Fibroblast of villous mesenchyme (primary cell): ENCODE data around the gene TTC21A. TPM values are rescaled to one million over a fixed set of nuclear protein-coding genes. Genes with fewer than 3 reads are reported as not detected.
A peak's percentile ranks its signal among the peaks of the same experiment; 100 is the strongest.

Source experiments
- DNase-seq: peaks from one replicate; pipeline ENCODE4 v3.0.0-alpha.2; 2010; ENCODE audit warnings: low read depth
- H3K4me3 ChIP-seq: 2 replicates; pipeline ENCODE4 v1.5.1; 2011; ENCODE audit warnings: low read depth, mild to moderate bottlenecking, low read length
- total RNA-seq: library from RNA; depleted of rRNA; stranded (reverse); fragments of >200 nt; gene quantifications from 2 replicates; pipeline ENCODE4 v1.2.3, GENCODE V29; 2012
- TF ChIP-seq, protein P1 (sequence below): IDR thresholded peaks from 2 replicates; pipeline ENCODE4 v1.5.1; 2012; ENCODE audit warnings: low read depth, mild to moderate bottlenecking, low read length; ENCODE audit not compliant: insufficient read depth

The TTC21A gene
- total RNA-seq, 1 donor, result 3.9 TPM

DNA sequence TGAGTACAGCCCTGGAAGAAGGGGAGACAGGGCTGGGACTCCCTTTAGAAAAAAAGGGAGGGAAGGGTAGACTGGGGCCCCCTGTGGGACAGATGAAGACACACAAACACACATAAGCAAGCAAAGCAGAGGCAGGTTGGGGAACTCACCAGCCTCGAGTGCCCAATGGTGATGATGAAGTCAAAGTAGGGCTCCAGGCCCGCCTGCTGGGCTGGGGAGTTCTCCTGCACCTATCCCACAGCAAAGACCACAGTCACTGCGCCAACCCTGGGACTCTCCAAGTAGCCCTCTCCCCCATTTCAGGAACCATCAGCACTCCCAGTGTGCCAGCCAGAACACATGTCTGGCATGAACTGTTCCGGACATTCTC lies 4.2 kb upstream of the TTC21A start:
- TF ChIP-seq, protein P1, sequence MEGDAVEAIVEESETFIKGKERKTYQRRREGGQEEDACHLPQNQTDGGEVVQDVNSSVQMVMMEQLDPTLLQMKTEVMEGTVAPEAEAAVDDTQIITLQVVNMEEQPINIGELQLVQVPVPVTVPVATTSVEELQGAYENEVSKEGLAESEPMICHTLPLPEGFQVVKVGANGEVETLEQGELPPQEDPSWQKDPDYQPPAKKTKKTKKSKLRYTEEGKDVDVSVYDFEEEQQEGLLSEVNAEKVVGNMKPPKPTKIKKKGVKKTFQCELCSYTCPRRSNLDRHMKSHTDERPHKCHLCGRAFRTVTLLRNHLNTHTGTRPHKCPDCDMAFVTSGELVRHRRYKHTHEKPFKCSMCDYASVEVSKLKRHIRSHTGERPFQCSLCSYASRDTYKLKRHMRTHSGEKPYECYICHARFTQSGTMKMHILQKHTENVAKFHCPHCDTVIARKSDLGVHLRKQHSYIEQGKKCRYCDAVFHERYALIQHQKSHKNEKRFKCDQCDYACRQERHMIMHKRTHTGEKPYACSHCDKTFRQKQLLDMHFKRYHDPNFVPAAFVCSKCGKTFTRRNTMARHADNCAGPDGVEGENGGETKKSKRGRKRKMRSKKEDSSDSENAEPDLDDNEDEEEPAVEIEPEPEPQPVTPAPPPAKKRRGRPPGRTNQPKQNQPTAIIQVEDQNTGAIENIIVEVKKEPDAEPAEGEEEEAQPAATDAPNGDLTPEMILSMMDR, result no peak
- no peak for DNase-seq
- H3K4me3 ChIP-seq, result no peak overlapping the region

DNA sequence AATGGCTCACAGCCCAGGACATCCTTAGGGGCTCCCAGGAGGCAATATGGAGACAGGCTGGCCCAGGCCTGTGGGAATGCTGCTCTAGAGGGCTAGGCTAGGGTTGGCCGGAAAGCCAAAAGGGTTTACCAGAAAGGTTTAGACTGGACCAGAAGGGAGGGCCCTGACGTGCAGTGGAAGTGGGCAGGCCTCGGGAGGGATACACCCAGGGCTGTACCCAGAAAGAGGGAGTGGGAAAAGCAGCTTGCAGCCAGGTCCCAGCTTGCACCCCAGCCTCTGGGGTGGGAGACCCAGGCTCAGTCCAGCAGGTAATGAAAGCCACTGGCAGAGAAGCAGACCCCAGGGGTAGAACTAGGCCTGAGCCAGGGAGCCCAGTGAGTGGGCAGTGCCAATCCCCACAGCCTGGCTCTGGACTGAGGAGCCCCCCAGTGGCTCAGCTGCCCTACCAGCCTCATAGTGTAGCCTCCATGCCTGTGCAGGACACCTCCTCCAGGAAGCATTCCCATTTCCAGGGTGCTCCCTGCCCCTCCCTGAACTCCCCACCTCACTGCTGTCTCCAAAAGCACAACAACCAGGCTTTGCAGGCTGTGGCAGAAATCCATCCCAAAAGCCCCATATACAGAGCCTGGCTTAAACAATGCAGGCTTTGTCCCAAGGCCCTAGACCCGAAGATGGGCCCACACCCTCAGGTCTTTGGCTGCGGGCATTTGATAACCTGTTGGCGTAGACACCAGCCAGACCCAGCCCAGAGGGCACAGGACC lies 3.5 kb upstream of the TTC21A start:
- TF ChIP-seq, protein P1, result no peak
- no peak overlapping the region for H3K4me3 ChIP-seq
- DNase-seq, result no peak

DNA sequence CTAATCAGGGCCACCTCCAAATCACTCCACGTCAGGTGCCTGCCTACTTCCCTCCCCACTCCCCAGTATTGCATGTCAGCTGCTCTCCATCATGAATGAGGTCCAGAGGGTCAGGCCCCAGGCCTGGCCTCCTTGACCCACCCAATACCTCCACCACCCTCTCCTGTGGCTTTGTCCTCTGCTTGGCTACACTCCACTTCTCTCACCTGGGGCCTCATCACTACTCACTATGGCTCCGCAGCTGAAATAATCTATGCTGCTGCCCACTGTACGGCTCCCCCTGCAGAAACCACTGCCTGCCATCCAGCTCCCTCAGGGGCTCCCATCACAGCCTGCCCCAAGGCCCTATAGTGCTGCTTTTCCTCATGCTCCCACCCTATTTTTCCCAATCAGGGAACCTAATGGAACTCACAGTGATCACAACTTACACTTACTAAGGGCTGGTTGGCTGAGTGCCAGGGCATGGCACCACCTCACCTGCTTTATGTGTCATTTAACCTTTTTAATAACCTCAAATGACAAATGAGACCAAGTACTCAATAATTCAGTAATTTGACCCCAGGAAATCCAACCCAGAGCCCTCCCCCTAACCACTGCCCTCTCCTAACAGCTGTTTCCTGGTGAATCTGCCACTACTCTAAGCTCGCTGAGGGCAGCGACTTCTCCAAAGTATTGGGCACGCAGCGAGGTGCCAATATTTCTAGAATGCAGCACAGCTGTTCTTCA lies 2.4 kb upstream of the TTC21A start:
- TF ChIP-seq, protein P1, result no peak
- no peak overlapping the region for H3K4me3 ChIP-seq
- DNase-seq, result no peak

DNA sequence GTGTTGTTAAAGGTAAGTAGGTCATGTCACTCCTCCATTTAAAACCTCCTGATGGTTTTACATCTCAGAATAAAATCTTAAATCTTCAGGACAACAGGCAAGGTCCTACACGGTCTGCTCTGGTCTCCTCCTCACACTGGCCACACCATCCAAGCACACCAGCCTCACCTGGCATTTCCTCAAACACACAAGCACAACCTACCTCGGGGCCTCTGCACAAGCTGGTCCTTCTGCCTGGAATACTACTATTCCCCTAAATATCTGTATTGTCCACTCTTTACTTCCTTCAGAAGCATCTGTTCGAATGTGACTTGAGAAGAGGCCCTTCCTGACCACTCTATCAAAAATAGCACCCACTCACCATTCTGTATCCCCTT lies 1.8 kb upstream of the TTC21A start:
- peak overlapping the region; percentile 96 for H3K4me3 ChIP-seq
- TF ChIP-seq, protein P1, result no peak
- DNase-seq, result no peak

DNA sequence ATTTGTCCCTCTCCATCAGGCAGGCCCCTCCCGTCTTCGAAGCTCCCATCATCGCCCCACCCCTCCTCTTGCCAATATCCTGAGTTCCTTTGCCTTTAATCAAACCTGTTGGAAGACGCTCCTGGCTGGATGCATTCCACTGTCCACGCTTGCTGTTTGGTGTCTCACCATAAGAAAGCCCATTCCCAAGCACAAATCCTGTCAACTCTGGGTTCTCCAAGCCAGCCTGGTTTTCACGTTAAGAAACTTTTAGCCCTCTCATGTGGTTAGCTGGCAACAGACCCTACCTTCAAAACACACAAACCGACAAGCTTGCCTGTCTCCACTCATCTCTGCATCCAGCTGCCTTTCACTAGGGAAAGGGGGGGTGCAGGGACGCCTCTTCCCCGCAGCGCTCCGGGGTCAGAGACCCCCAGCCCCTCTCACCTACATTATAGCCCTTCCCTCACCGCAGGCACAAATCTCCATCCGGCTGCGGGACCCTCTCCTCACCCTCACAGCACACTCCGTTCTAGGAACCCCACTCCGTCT lies 1.1 kb upstream of the TTC21A start:
- peak; percentile 33 for DNase-seq
- TF ChIP-seq, protein P1, result no peak
- H3K4me3 ChIP-seq, result peak overlapping the region; percentile 96

DNA sequence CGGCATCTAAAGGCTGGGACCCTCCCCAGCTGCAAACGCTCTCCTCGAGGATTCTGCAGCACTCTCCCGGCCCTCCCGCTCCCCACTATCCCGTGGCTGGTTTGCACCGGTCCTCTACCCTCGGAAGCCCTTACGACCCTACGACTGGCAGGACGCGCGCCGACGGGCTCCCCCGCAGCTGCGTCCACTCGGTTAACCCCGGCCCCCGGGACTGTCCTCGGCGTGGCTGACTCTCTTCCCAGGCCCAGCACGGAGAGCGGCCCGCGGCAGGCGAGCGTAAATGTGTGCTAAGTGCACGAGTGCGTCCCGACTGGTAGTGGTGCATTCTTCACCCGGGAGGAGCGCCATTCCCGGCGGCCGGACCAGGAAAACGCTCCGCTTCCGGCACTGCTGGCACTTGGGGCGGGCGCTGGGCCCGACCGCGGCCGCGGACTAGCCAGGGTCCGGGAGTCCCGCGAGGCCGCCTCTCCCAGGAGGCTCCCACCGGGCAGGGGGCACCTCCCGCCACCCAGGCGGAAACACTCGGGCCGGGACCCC lies 561 bp upstream of the TTC21A start:
- H3K4me3 ChIP-seq, result peak overlapping the region; percentile 96
- TF ChIP-seq, protein P1, result no peak
- DNase-seq, result peak; percentile 67
